Neural cell (in vitro differentiated cells): ENCODE results near the gene CDK5RAP2. TPM values are rescaled to one million over a fixed set of nuclear protein-coding genes. Genes with fewer than 3 reads are reported as not detected.

Experiments used
- H2AFZ ChIP-seq: fragments of 200-600, 300-800 bp; sonication (generic), shearing (Covaris generic); 2 replicates; pipeline ENCODE4 v1.6.0; 2014; ENCODE audit warnings: low read depth, mild to moderate bottlenecking, antibody characterized with exemption, low read length, moderate library complexity
- H3F3A ChIP-seq: fragments of 200-600 bp; shearing (Covaris generic); 2 replicates; pipeline ENCODE4 v1.6.1; 2016; ENCODE audit warnings: mild to moderate bottlenecking, moderate library complexity, mixed read lengths, antibody characterized with exemption, low read length; ENCODE audit not compliant: insufficient read depth, poor library complexity, severe bottlenecking
- H3K27ac ChIP-seq: fragments of 200-600, 300-800 bp; sonication (generic), shearing (Covaris generic); 2 replicates; pipeline ENCODE4 v1.5.1; 2014; ENCODE audit warnings: mild to moderate bottlenecking, low read length, moderate library complexity
- H3K27me3 ChIP-seq: fragments of 300-800, 200-600 bp; sonication (generic), shearing (Covaris generic); 2 replicates; pipeline ENCODE4 v1.6.0; 2014; ENCODE audit warnings: mild to moderate bottlenecking, low read depth, low read length, moderate library complexity; ENCODE audit not compliant: insufficient read depth
- H3K36me3 ChIP-seq: fragments of 300-800, 200-600 bp; sonication (generic), shearing (Covaris generic); 2 replicates; pipeline ENCODE4 v1.5.1; 2014; ENCODE audit warnings: mild to moderate bottlenecking, antibody characterized with exemption, low read length, moderate library complexity; ENCODE audit not compliant: insufficient read depth
- H3K4me2 ChIP-seq: fragments of 300-800, 200-600 bp; sonication (generic), shearing (Covaris generic); 2 replicates; pipeline ENCODE4 v1.6.0; 2014; ENCODE audit warnings: mild to moderate bottlenecking, low read length
- H3K4me3 ChIP-seq: fragments of 300-800, 200-600 bp; sonication (generic), shearing (Covaris generic); 2 replicates; pipeline ENCODE4 v1.5.1; 2014; ENCODE audit warnings: mild to moderate bottlenecking, low read length, moderate library complexity
- H3K79me2 ChIP-seq: fragments of 200-600 bp; shearing (Covaris generic); replicated peaks from 2 replicates; pipeline ENCODE4 v1.6.0; 2014; ENCODE audit warnings: mild to moderate bottlenecking, low read length, moderate library complexity; ENCODE audit not compliant: insufficient read depth
- H3K9ac ChIP-seq: fragments of 300-800, 200-600 bp; sonication (generic), shearing (Covaris generic); 2 replicates; pipeline ENCODE4 v1.6.1; 2016; ENCODE audit warnings: mild to moderate bottlenecking, low read length, mixed read lengths
- H3K9me2 ChIP-seq: fragments of 200-600 bp; shearing (Covaris generic); 2 replicates; pipeline ENCODE4 v1.6.1; 2016; ENCODE audit warnings: mild to moderate bottlenecking, low read length, mixed read lengths; ENCODE audit not compliant: insufficient read depth
- H3K9me3 ChIP-seq: fragments of 200-600, 300-800 bp; sonication (generic), shearing (Covaris generic); 2 replicates; pipeline ENCODE4 v1.6.1; 2016; ENCODE audit warnings: mild to moderate bottlenecking, mixed run types, low read length, moderate library complexity, mixed read lengths
- H4K20me1 ChIP-seq: fragments of 200-600 bp; shearing (Covaris generic); 2 replicates; pipeline ENCODE4 v1.6.1; 2016; ENCODE audit warnings: mild to moderate bottlenecking, mixed run types; ENCODE audit not compliant: insufficient read depth
- EP300 ChIP-seq: fragments of 450-650 bp; conservative IDR thresholded peaks from 2 replicates; pipeline ENCODE4 v1.6.1; 2014; ENCODE audit warnings: antibody characterized with exemption, mild to moderate bottlenecking, moderate library complexity; ENCODE audit not compliant: poor library complexity, severe bottlenecking
- EZH2 ChIP-seq: fragments of 200-600, 300-800 bp; shearing (Covaris generic), sonication (generic); IDR thresholded peaks from 2 replicates; pipeline ENCODE4 v1.6.1; 2014; ENCODE audit warnings: antibody characterized with exemption, low read length, borderline replicate concordance, mild to moderate bottlenecking; ENCODE audit not compliant: insufficient read depth, poor library complexity, severe bottlenecking
- MXI1 ChIP-seq: fragments of 450-650 bp; conservative IDR thresholded peaks from 2 replicates; pipeline ENCODE4 v1.6.1; 2014; ENCODE audit warnings: antibody characterized with exemption, mild to moderate bottlenecking; ENCODE audit not compliant: poor library complexity, severe bottlenecking
- POLR2AphosphoS5 ChIP-seq: IDR thresholded peaks from 2 replicates; pipeline ENCODE4 v1.6.1; 2012
- RAD21 ChIP-seq: fragments of 450-650 bp; conservative IDR thresholded peaks from 2 replicates; pipeline ENCODE4 v1.6.1; 2014; ENCODE audit warnings: antibody characterized with exemption, mild to moderate bottlenecking, moderate library complexity
- REST ChIP-seq: IDR thresholded peaks from 2 replicates; pipeline ENCODE4 v1.6.1; 2012; ENCODE audit warnings: borderline replicate concordance
- SMC3 ChIP-seq: fragments of 450-650 bp; conservative IDR thresholded peaks from 2 replicates; pipeline ENCODE4 v1.6.1; 2014; ENCODE audit warnings: antibody characterized with exemption, mild to moderate bottlenecking, moderate library complexity; ENCODE audit not compliant: poor library complexity
- TAF1 ChIP-seq: IDR thresholded peaks from 2 replicates; pipeline ENCODE4 v1.6.1; 2012; ENCODE audit warnings: low read depth
- polyA plus RNA-seq: library from polyadenylated mRNA; depleted of rRNA; stranded (reverse); fragments of >200 nt; gene quantifications from 2 replicates; pipeline ENCODE4 v1.2.3, GENCODE V29; 2014
- TF ChIP-seq, protein P1 (sequence below): fragments of 450-650 bp; IDR thresholded peaks from 2 replicates; pipeline ENCODE4 v1.5.1; 2014; ENCODE audit warnings: antibody characterized with exemption, mild to moderate bottlenecking, moderate library complexity; ENCODE audit not compliant: poor library complexity, severe bottlenecking

The CDK5RAP2 gene
- polyA plus RNA-seq, 1 donor from 2014 or later = 43.3 TPM

DNA sequence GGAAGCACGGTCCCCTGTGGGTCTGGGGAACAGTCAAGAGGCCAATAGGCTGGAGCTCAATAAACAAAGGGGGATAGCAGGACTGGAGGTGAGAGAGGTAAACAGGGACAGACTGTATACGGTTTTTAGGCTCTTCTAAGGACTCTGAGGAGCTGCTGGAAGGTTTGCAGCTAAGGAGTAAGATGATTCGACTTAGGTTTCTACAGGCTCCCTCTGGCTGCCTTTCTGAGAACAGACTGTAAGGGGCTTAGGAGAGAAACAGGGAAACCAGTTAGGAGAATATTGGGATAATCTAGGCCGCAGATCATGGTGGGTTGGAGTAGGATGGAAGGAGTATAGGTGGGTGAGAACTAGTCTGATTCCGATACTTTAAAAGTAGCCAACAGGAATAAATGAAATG lies 10.4 kb downstream of the CDK5RAP2 start:
- peaks cover 4% of the 10 kb centered on the region for H3K36me3 ChIP-seq
- no peak overlapping the region for H2AFZ ChIP-seq
- TF ChIP-seq MXI1 (no peak), RAD21 (no peak), EZH2 (no peak), REST (no peak), EP300 (no peak), SMC3 (no peak), POLR2AphosphoS5 (no peak), TAF1 (no peak)
- TF ChIP-seq, protein P1, sequence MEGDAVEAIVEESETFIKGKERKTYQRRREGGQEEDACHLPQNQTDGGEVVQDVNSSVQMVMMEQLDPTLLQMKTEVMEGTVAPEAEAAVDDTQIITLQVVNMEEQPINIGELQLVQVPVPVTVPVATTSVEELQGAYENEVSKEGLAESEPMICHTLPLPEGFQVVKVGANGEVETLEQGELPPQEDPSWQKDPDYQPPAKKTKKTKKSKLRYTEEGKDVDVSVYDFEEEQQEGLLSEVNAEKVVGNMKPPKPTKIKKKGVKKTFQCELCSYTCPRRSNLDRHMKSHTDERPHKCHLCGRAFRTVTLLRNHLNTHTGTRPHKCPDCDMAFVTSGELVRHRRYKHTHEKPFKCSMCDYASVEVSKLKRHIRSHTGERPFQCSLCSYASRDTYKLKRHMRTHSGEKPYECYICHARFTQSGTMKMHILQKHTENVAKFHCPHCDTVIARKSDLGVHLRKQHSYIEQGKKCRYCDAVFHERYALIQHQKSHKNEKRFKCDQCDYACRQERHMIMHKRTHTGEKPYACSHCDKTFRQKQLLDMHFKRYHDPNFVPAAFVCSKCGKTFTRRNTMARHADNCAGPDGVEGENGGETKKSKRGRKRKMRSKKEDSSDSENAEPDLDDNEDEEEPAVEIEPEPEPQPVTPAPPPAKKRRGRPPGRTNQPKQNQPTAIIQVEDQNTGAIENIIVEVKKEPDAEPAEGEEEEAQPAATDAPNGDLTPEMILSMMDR = no peak
- H3K9me2 ChIP-seq = no peaks in the 10 kb centered on the region
- no peak overlapping the region for H3K9ac ChIP-seq
- H4K20me1 ChIP-seq = no peaks in the 10 kb centered on the region
- no peak overlapping the region for H3K4me2 ChIP-seq
- H3F3A ChIP-seq = no peaks in the 10 kb centered on the region
- H3K4me3 ChIP-seq = no peak overlapping the region
- H3K9me3 ChIP-seq = no peaks in the 10 kb centered on the region
- no peaks in the 10 kb centered on the region for H3K27me3 ChIP-seq
- H3K79me2 ChIP-seq = peaks cover 14% of the 10 kb centered on the region
- H3K27ac ChIP-seq = no peak overlapping the region

DNA sequence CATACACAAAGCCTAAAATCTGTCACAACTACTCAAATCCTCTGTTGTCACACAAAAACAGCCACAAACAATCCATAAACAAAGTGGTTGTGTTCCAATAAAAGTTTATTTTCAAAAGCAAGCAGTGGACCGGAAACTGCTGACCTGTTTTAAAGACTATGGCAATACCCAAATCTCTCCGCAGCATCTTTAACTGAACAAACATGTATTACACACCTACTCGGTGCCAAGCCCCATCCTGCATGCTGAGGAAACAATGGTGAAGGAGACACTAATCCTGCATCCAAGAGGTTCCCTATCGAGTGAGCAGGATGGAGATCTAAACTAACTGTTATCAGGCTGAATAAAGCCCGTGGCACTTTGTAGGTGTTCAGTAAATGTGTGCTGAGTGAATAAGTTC lies 11.2 kb downstream of the CDK5RAP2 start:
- H4K20me1 ChIP-seq = no peaks in the 10 kb centered on the region
- no peaks in the 10 kb centered on the region for H3K9me3 ChIP-seq
- no peaks in the 10 kb centered on the region for H3K27me3 ChIP-seq
- H3K9me2 ChIP-seq = no peaks in the 10 kb centered on the region
- H3K27ac ChIP-seq = no peak overlapping the region
- no peak overlapping the region for H3K9ac ChIP-seq
- no peak overlapping the region for H3K4me3 ChIP-seq
- H3K36me3 ChIP-seq = peaks cover 4% of the 10 kb centered on the region
- H2AFZ ChIP-seq = no peak overlapping the region
- peaks cover 14% of the 10 kb centered on the region for H3K79me2 ChIP-seq
- H3F3A ChIP-seq = no peaks in the 10 kb centered on the region
- TF ChIP-seq TAF1 (no peak), POLR2AphosphoS5 (no peak), REST (no peak), EP300 (no peak), RAD21 (no peak), SMC3 (no peak), MXI1 (no peak), EZH2 (no peak)
- TF ChIP-seq, protein P1 = no peak
- no peak overlapping the region for H3K4me2 ChIP-seq
